CD1c-positive myeloid dendritic cell (primary cell): ENCODE data around the gene PLK5.
A peak's percentile ranks its signal among the peaks of the same experiment; 100 is the strongest.
"Not testable (repeated sequence)": the region's sequence is repeated elsewhere in the genome, so short reads cannot be mapped to it uniquely, and the experiment has no call there.

ENCODE experiments used
- DNase-seq: peaks from one replicate; pipeline ENCODE4 v3.0.0-alpha.2; 2016; ENCODE audit errors: extremely low spot score

Gene PLK5, protein sequence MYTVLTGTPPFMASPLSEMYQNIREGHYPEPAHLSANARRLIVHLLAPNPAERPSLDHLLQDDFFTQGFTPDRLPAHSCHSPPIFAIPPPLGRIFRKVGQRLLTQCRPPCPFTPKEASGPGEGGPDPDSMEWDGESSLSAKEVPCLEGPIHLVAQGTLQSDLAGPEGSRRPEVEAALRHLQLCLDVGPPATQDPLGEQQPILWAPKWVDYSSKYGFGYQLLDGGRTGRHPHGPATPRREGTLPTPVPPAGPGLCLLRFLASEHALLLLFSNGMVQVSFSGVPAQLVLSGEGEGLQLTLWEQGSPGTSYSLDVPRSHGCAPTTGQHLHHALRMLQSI

DNA sequence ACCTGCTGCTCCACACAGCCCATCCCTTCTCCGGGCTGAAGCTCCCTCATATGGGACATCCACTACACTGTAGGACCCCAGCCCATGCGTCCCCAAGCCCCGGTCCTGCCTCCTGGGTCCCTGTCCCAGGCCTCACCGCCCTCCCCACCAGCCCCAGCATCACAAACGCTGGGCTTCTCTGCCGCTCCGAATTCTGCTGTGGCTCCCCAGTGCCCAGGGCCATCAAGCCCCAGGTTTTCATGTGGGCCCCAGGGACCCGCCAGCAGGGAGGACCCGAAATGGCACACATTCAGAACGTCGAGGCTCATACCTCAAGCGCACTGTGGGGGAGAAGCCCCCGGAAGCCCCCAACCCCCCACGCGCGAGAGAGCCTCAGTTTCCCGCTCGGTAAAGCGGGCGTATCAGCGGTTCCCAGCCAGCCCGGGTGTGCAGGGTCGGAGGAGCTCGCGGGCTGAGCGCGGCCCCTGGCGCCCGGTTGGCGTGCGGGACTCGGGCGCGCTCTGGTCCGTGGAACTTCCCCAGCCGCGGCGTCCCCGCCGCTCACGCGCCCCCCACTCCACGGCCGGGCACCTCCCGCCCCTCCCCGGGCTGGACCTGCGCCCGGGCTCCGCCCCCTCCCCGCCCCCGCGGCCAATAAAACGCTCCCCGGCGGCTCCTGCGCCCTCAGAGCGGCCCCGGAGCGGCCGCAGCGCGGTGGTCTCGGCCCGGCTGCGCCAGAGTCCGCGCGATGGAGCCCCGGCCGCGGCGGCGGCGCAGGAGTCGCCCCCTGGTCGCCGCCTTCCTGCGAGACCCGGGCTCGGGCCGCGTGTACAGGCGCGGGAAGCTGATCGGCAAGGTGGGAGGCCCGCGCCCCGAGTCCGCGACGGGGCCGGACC is at the start of gene PLK5:
TSS of gene PLK5 (plus strand) at position 666 of the 875 bp plus-strand sequence. CDS start 2,920 bp downstream, outside the sequence.
- no peak for DNase-seq

DNA sequence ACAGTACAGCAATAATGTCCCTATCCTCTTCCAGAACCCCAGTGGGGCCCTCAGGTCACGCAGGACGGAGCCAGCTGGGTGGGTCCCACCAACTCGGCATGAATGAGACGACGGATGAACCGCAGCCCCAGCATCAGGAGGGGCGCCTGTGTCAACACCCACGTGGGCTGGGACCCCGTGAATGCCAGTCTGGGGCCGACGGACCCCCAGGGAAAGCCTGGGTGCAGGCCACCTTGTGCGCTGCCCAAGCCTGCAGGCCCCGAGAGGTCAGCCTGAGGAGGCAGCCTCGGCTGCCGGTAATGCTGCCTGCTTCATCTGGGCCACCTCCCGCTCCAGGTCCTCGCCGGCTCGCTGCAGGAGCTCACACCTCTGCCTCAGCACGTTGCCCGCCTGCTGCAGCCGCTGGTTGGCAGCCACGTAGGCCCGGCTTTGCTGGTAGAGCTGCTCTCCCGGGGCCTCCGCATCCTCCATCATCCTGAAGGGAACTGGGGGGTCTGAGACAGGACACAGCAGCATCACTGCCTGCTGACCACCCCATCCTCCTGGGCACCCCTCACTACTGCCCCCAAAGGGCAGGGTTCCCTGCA is 49.0 kb upstream of the PLK5 start:
- DNase-seq, result no peak

DNA sequence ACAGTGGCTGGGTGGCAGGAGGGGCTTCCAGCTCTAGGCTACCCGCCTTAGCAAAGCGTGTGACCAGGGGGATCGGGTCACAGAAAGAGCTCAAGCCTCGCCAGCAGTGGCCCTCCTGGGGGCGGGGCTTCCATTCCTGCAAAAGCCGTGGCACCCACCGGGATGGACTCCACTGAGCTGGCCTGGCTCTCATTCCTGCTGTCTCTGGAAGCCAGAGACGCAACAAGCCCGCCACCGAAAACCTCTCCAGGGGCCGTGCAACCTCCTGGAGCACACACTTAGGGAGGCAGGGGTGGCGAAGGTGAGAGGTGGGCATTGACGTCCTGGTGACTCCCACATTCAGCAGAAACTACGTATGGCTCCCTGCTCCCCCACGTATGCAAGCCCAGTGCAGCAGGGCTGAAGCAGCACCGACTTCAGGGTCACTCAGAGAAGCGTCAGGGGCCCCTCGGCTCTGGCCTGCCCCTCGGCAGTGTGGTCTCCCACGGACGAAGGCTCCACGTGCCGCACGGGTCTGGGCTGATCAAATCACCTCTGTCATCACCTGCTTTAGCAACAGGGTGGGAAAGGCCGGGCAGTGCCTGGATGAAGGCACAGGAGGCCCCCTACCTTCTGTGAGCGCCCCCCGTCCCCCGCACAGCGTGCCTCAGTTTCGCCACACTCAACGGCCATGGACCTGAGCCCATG is 48.0 kb upstream of the PLK5 start:
- no peak for DNase-seq

DNA sequence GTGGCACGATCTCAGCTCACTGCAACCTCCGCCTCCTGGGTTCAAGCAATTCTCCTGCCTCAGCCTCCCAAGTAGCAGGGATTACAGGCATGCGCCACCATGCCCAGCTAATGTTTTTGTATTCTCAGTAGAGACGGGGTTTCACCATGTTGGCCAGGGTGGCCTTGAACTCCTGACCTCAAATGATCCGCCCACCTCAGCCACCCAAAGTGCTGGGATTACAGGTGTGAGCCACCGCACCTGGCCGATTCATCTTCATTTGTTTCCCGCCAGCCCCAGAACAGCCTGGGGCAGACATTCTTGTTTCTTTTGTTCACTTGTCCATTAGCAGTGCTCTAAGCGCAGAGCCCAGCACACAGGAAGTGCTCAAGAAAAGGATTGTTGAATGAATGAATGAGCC is 46.8 kb upstream of the PLK5 start:
- not testable (repeated sequence) for DNase-seq

DNA sequence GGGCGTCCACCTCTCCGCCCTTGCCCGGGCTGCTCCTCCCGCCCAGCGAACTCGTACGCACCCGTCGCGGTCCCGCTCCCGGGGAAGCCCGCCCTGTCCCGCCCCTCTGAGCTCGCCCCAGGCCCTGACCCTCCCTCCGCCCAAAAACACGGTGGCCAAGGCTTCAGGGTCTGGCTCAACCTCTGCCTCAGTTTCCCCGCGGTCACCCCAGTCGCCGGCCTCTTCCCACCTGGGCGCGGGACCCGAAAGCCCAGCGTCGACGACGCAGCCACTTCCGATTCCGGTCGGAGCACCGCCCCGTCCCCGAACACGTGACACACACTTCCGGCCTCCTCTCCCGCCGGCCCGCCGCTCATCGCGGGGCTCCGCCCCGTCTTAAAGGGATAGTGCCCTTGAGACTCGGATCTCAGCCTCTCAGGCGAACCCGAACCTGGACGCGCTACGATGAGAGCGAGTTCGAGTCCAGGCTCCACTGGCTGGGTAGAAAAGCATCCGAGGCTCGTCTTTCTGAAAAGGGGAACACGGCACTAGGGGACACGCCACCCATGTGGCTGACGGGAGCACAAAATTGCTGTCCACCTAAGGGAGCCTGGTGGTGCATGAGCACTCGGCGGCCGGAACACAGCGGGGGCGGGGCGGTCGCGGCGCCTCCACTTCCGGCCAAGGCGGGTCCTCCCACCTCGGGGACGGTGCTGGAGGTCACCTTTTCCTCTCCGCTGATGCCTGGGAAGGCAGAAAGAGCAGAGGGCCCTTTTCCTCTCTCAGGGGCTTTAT is 44.8 kb upstream of the PLK5 start, which contains the start of gene C19orf25:
TSS of gene C19orf25 (minus strand) at position 282 of the 774 bp plus-strand sequence. CDS start 312 bp downstream, outside the sequence.
- peak; percentile 97 for DNase-seq

DNA sequence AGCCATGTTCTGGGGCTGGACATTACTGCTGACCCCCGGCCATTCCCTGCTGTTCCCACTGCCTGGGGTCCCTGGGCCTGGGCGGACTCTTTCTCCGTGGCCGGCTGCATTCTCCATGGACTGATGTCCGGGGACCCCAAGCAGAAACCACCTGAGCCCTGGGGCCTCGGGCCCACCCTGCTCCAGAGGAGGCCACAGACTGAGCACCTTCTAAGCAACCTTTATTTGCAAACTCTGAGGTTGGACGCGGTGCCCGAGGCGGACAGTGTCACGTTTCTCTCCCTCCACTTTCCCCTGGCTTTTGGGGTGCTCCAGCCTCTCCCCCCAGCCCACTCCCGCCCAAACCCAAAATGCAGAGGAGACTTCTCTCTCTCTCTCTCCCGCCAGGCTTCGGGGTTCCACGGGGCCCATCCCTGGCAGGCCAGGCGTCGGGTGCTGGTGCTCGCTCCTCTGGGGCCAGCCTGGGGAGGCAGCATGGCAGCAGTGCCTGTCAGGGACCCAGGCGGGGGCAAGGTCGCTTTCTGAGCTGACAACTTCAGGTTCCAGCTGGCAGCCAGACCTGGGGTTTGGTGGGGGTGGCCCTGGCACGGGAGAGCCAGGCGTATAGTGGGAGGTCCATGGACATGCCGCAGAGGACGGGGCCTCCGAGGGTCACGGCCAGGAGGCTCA is 42.5 kb upstream of the PLK5 start:
- no peak for DNase-seq

DNA sequence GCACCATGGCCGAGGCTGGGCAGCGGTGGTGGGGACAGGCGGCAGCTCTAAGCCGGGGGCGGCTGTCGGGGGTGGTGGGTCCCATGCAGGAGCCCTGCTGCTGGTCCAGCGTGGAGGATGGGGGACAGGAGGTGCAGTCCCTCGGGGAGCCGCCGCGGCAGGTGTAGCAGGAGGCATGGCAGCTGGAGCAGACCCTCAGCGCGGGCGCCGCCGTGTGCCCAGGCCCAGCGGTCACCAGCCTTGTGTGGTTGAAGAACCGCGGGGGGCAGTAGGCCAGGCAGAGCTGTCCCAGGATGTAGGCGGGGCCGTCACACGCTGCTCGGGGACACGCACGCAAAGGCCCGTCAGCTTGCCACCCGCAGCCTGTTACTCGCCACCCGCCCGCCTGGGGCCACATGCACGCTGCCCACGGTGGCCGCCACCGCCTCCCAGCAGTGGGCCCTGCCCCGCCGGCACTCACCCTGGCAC is 42.0 kb upstream of the PLK5 start:
- no peak for DNase-seq

DNA sequence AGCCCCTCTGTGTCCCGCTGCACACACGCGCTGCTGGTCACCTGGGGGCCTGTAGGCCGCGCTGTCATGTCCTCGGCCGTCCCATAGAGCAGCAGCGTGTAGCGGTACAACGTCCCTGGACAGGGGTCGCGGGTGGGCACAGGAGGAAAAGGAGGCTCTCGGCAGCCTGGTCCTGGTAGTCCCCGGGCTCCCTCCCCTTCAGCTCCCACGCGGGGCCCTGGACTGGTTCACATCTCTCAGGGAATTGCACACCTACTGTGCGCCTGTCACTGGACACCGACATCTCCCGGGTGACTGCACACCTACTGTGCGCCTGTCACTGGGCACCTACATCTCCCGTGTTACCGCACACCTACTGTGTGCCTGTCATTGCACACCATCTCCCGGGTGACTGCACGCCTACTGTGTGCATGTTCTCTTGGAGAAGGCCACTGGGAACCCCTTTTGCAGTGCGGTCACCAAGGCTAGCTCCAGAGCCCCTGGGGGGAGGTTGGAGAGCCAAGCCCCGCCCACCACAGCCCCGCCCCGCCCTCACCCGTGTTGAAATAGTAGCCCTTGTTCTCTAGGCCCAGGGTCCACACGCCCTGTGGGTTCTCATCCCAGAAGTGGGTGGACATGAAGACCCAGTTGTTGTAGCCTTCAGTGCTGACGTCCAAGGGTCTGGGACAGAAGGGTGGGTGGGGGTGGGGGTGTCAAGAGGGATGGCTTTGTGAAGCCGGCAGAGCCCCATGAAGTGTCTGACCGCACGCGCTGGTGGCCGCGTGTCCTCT is 41.3 kb upstream of the PLK5 start:
- no peak for DNase-seq

DNA sequence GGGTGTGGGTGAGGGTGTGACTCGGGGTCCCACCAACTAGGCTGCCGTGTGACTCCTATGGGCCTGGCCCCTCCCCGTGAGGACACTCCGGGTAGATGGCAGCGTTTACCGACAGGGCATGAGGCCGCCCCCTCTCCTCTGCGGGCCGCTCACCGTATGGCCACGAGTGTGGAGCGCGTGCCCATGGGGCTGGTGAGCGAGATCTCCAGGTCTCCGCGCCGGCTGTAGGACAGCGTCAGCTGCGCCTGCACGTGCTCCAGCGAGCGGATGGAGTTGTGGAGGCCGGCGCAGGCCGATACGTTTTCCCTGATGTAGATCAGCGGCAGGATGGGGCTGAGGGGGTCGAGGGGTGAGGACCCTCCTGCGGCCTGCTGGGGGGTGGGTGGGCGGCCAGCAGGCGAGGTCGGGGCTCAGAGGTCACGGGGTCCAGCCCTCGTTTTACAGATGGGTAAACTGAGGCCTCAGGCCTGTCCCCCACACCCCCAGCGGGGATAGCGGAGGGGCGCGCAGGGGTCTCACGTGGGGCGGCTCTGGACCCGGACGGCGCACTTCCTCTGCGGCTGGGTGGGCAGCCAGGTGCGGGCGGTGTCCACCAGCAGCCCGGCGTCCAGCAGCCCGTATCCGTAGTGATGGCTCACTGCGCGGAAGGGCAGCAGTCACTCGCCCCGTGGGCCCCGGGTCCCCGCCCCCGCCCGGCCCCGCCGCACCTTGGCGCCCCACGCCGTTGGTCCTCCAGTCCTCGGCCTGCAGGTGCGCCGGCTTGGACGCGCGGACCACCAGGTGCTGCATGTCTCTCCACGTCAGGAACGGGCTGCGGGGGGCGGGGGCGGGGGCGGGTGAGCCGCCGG is 40.5 kb upstream of the PLK5 start:
- no peak for DNase-seq

DNA sequence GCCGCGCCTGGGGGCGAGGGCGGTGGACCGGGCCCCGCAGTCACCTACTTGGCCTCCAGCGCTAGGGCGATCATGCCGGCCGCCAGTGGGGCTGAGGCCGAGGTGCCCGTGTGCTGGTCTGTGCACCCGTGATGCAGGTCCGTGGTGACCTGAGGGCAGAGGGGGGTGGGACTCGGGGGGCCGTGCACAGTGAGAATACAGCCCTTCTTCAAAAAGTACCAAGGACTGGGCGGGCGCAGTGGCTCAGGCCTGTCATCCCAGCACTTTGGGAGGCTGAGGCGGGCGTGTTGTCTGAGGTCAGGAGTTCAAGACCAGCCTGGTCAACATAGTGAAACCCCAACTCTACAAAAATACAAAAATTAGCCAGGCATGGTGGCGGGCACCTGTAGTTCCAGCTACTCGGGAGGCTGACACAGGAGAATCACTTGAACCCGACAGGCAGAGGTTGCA is 39.9 kb upstream of the PLK5 start:
- no peak for DNase-seq

DNA sequence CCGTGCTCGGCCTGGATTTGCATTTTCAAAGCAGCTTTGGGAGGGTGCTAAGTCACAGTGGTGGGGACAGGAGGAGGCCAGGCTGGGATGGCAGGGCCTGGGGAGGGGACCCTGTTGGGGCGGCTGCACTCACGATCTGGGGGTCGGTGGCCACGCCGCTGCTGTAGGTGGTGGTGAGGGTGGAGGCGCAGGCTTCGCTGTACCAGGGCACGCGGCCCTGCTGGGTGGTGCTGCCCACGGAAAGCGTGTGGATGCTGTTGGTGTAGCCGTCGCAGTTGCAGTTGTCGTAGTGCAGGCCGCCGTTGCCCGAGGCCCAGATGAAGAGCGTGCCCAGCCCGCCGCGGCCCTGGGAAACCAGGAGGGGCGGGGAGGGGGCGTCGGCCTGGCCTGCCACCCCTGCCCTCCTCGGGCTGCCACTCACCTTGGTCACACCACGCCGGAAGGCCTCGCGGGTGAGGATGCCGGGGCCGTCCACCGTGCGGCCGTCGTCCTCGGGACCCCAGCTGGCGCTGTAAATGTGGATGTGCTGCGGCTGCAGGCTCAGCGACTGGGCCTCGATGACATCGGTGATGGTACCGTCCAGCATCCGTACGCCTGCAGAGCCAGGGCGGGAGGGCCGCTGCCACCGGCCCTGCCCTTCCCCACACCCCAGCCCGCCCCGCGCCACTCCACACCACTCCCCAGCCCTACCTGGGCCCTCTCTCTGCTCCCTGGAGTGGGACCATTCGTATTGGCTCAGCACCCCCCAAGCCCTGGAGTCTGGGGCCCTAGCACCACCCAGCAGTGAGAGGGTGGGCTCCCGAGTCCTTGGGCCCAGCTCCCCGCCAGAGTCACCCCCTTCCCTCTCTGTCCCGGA is 36.9 kb upstream of the PLK5 start:
- no peak for DNase-seq

DNA sequence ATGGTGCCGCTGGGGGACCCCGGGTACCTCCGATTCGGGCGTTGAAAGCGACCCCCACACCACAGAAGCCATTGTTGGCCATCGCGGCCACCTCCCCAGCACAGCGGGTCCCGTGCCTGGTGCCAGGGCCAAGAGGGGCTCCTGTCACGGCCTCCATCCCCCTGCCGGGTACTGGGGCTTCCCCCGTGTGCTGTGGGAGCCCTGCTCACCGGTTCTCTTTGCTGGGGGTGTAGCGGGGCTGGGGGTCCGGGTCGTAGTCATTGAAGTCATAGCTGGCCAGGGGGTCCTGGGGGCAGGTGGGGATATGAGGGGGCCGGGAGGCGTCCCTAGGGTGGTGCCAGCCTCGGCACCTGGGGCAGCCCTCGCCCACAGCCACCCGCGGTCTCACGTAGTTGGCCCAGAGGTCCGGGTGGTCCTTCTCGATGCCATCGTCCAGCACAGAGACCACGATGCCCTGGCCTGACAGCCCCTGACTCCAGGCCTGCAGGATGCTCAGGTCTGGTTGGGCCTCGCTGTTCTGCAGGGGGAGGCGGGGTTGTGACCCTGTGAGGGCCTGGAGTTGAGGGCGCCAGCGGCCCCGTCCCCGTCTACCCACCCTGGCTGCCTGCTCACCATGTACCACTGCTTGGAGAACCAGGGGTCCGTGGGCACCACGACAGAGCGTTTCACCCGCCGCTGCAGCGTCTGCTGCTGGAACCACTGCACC is 36.1 kb upstream of the PLK5 start:
- no peak for DNase-seq

DNA sequence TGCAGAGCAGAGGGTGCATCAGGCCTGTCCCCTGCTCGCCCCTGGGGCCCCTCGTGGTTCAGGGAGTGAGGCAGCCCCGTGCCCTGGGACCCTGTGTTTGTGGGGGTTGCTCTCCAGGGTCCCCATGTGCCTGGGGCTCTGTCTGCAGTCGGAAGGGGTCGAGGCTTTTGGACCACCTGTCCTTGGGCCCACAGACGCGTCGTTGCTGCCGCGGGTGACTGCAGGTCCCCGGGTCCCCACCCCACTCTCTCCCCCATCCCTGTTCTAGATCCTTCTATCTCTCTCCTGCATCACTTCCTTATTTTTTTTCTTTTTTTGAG is 35.6 kb upstream of the PLK5 start:
- no peak for DNase-seq

DNA sequence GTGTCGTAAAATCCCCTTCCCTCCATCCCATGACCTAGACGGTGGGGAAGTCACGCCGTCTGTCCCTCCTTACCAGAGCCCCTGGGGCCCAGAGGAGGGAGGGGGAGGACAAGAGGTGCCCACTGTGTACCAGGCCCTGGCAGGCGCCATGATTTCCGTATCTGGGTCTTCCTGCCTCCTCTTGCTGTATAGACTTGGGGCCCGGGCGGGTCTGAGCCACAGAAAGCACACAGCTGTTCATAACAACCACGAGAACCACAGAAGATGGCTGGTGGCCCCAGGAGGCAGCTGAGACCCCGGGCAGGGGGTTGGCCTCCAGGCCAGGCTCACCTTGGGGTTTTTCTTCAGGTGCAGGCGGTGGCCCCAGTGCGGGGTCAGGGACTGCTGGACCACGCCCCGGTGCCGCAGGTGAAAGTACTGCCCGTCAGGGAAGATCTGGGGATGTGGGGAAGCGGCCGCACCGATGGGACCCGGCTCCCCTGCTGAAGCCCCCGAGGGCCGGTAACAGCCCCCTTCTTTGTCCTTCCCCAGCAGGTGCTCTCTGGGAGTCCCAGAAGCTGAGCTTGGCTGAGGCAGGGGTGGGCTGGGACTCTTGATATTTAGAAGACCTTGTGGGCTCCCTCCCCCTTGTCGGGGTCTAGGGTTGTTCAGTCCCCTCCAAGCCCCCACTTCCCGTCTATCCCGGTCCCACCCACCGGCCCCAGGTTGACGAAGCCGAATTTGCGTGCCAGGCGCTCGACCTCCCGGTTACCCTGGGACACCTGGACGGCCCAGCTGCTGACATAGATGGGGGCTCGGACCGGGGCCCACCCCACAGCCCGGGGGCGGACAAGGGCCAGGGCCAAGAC is 34.2 kb upstream of the PLK5 start:
- no peak for DNase-seq

DNA sequence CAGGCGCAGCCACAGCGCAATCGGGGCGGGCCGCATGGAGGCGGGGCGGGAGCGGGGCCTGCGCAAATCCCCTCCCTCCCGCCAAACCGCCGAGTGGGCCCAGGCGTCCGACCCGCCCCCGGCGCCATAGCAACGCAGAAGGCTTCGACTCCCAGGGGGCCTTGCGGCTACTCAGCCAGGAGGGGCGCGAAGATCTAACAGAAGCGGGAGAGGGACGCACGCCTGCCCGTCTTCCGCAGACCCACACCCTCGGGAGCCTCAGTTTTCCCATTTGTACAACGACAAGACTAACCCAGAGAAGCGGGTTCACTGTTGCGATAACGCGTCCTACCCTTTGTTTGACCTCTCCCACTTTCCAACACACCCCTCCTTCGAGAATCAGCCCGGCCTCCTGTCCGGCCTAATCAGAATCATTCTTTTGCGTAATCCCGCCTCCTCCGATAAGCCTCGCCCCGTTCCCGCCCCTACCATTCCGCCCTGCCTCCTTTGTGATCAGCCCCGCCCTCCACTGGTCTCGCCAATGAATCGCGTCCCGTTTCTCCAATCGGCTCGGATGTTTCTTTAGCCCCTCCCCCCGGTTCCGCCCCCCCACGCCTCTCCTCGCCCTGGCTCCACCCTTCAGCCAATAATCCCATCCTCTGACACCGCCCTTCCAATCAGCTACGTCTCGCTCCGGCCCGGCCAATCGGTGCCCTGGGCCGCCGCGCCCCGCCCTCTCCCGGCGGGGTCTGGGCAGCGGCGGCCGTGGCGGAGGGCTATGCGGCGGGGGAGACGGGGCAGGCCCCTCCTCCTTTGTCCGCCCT is 33.4 kb upstream of the PLK5 start, which contains the start of gene PCSK4:
TSS of gene PCSK4 (minus strand) at position 40 of the 803 bp plus-strand sequence. CDS start at position 36, 4 bp downstream.
- peak; percentile 99 for DNase-seq
